ENCODE data around the gene SETDB2.

Gene SETDB2

DNA sequence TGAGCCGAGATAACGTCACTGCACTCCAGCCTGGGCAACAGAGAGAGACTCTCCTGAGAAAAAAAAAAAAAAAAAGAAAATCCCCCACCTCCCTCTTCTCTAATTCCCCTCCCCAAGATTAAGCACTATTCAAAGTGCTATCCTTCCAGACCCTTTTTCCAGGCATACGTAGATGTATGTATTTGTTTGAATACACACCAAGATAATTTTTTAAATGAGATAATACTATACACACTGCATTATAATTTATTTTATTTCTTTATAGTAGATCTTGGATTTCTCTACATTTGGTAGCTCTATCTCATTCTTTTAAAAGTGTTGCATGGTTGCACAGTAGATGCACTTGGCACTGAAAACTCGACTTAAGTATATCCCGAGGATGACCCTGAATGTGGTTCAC lies 32.7 kb upstream of the SETDB2 start:
- no peak overlapping the region for H3K4me3 ChIP-seq (ENCODE audit: low read length)
- DNase-seq (ENCODE audit: low read depth), result no peak
- TF ChIP-seq, protein P1, sequence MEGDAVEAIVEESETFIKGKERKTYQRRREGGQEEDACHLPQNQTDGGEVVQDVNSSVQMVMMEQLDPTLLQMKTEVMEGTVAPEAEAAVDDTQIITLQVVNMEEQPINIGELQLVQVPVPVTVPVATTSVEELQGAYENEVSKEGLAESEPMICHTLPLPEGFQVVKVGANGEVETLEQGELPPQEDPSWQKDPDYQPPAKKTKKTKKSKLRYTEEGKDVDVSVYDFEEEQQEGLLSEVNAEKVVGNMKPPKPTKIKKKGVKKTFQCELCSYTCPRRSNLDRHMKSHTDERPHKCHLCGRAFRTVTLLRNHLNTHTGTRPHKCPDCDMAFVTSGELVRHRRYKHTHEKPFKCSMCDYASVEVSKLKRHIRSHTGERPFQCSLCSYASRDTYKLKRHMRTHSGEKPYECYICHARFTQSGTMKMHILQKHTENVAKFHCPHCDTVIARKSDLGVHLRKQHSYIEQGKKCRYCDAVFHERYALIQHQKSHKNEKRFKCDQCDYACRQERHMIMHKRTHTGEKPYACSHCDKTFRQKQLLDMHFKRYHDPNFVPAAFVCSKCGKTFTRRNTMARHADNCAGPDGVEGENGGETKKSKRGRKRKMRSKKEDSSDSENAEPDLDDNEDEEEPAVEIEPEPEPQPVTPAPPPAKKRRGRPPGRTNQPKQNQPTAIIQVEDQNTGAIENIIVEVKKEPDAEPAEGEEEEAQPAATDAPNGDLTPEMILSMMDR (IDR thresholded peaks at IDR 0.05; ENCODE audit: insufficient read depth, low read depth, low read length, missing control alignments), result no peak

DNA sequence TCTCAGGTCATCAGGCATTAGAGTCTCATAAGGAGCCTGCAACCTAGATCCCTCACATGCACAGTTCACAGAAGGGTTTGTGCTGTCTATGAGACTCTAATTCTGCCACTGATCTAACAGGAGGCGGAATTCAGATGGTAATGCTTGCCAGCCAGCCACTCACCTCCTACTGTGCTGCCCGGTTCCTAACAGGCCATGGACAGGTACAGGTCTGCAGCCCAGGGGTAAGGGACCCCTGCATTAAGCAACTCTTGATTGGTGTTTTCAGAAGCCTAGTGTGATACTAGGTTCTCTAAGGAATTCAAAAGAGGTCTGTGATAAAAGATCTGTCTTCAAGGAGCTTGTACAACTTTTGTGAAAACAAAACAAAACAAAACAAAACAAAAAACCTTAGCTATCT lies 31.3 kb upstream of the SETDB2 start:
- TF ChIP-seq, protein P1 (IDR thresholded peaks at IDR 0.05; ENCODE audit: insufficient read depth, low read depth, low read length, missing control alignments), result no peak
- no peak overlapping the region for H3K4me3 ChIP-seq (ENCODE audit: low read length)
- no peak for DNase-seq (ENCODE audit: low read depth)

DNA sequence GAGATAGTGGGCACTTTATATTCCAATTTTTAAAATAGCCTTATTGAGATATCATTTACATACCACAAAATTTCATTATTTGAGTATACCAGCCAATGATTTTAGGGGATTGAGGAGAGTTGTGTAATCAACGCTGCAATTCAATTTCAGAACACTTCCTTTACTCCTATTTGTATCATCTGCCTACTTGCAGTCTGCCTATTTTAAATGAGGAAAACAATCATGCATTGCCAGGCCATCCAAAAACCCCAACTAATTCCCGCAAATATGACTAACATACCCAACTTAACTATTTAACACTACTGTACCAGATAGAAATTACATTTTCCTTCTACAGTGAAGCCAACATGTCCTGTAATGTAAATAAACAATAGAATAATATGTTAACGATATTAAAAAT lies 26.9 kb upstream of the SETDB2 start:
- TF ChIP-seq, protein P1 (IDR thresholded peaks at IDR 0.05; ENCODE audit: insufficient read depth, low read depth, low read length, missing control alignments), result no peak
- no peak for DNase-seq (ENCODE audit: low read depth)
- no peak overlapping the region for H3K4me3 ChIP-seq (ENCODE audit: low read length)

DNA sequence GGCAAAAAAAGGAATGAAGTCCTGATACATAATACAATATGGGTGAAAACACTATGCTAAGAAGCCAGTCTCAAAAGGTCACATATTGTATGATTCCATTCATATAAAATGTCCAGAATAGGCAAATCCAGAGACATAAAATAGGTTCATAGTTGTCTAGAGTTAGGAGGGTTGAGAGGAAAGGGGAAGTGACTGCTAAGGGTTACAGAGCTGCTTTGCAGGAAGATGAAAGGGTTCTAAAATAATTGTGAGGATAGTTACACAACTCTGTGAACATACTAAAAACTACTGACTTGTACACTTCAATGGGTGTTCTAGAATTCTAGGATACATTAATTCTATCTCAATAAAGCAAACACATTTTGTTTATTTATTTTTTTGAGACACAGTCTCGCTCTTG lies 25.9 kb upstream of the SETDB2 start:
- DNase-seq (ENCODE audit: low read depth), result no peak
- TF ChIP-seq, protein P1 (IDR thresholded peaks at IDR 0.05; ENCODE audit: insufficient read depth, low read depth, low read length, missing control alignments), result no peak
- H3K4me3 ChIP-seq (ENCODE audit: low read length), result no peak overlapping the region

DNA sequence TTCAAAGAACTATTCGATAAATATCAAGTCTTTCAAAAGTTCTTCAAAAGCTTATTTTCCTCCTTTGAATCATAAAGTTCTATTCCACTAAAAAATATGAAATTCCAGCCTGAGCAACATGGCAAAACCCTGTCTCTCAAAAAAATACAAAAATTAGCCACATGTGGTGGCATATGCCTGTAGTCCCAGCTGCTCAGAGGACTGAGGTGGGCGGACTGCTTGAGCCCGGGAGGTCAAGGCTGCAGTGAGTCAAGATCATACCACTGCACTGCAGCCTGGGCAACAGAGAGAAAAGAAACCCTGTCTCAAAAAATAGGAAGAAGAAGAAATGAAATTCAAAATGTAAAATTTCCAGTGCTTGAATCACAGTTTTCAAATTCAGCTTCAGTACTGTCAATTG lies 24.8 kb upstream of the SETDB2 start:
- no peak for DNase-seq (ENCODE audit: low read depth)
- TF ChIP-seq, protein P1 (IDR thresholded peaks at IDR 0.05; ENCODE audit: insufficient read depth, low read depth, low read length, missing control alignments), result no peak
- H3K4me3 ChIP-seq (ENCODE audit: low read length), result no peak overlapping the region

DNA sequence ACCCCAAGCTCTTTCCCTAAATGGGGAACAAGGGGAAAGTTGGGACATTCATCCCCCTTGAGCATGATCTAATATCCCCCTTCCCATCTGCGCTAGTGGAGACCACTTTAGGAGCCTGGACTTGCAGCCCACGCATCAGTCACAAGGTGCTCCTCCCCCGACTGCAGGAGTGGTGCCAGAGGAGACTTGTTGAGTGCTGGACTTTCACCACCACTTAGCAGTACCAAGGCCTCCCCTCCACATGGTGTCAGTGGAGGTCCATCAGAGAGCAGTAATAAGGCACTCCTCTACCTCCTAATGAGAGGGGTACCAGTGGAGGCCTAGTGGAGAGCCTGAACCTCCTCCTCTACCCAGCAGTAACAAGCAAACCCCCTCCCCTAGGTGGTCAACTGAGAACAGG lies 22.7 kb upstream of the SETDB2 start:
- DNase-seq (ENCODE audit: low read depth), result peak; percentile 8
- TF ChIP-seq, protein P1 (IDR thresholded peaks at IDR 0.05; ENCODE audit: insufficient read depth, low read depth, low read length, missing control alignments), result peak; percentile 4
- H3K4me3 ChIP-seq (ENCODE audit: low read length), result no peak overlapping the region

DNA sequence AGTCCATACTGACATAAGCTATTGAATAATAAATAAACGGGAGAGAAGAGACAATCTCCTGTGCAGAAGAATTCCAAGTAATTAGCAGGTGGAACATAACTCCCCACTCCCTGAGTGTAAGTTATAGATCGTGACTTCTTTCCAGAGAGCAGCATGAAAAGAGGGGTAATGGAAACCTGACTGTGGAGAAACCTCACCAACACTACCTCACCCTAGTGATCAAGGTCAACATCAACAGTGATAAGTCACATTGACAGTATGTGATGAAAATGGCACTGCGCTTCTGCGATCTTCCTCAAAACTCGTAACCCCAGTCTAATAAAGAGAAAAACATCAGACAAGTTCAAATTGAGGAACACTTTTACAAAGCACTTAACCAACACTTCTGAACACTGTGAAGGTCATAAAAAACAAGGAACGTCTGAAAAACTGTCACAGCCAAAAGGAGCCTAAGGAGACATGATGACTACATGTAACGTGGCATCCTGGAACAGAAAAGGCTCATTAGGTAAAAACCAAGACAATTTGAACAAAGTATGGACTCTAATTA lies 20.0 kb upstream of the SETDB2 start:
- no peak for DNase-seq (ENCODE audit: low read depth)
- TF ChIP-seq, protein P1 (IDR thresholded peaks at IDR 0.05; ENCODE audit: insufficient read depth, low read depth, low read length, missing control alignments), result no peak
- no peak overlapping the region for H3K4me3 ChIP-seq (ENCODE audit: low read length)
